ENCODE measurements around the gene SLC9B1.
"Not testable (repeated sequence)": the region's sequence is repeated elsewhere in the genome, so short reads cannot be mapped to it uniquely, and the experiment has no call there.

SLC9B1 gene

DNA sequence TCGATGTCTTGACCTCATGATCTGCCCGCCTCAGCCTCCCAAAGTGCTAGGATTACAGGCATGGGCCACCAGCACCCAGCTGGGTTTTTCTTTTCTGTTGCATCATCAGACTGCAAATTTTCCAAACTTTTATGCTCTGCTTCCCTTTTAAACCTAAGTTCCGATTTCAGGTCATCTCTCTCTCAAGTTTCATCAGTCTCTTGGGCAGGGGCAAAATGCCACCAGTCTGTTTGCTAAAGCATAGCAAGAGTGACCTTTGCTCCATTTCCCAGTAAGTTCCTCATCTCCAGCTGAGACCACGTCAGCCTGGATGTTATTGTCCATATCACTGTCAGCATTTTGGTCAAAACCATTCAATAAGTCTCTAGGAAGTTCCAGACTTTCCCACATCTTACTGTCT lies 141.2 kb downstream of the SLC9B1 start:
- DNase-seq = peak in 1 of 51 donors; percentile 20

- not testable (repeated sequence) for DNase-seq
These were observed 141.9 kb downstream of the SLC9B1 start for GRCh38 chr4:102877477-102878106.

DNA sequence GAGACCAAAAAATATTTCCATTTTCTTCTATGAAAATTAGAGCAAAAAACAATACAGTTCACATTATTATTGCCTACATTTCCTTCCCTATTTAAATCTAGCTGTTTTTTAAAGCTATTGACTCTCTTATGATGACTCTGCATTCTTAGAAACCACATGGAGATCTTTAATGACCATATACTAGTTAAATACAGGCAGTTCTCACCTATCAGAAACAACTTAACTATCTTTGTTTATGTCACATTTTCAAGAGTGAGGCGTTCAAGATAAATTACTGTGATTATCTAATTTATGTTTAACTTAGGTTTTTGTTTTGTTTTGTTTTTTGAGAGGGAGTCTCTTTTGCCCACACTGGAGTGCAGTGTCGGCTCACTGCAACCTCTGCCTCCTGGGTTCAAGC lies 147.7 kb downstream of the SLC9B1 start:
- no peak for DNase-seq

DNA sequence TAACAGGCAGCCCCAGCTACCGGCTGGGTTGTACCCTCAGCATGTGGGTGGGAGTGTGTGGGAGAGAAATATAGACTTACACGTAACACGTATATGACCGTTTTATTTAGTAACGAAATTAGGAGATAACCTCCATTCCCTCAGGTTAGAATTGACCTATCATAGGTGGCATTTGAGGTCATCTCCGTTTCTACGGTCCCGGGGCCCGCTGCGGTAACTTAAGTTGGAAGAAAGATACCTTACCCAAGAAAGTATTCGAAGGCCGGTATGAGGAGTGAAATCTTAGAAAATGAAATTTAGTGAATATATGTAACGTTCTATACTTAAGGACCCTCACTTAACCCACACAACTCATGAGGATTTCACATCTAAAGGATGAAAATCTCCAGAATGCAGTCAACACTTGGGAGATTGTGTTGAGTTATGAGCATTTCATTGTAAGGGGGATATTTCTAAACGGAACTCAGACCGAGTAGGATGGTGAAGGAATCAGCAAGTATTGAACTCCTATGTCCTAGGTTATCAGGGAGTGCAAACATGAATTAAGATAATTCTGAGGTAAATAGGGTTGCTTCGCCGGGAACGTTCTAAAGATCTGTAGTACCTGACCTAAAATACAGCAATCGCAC lies 149.8 kb downstream of the SLC9B1 start:
- DNase-seq = peak in 5 of 51 donors; percentile 15 to 39 (median 29)

DNA sequence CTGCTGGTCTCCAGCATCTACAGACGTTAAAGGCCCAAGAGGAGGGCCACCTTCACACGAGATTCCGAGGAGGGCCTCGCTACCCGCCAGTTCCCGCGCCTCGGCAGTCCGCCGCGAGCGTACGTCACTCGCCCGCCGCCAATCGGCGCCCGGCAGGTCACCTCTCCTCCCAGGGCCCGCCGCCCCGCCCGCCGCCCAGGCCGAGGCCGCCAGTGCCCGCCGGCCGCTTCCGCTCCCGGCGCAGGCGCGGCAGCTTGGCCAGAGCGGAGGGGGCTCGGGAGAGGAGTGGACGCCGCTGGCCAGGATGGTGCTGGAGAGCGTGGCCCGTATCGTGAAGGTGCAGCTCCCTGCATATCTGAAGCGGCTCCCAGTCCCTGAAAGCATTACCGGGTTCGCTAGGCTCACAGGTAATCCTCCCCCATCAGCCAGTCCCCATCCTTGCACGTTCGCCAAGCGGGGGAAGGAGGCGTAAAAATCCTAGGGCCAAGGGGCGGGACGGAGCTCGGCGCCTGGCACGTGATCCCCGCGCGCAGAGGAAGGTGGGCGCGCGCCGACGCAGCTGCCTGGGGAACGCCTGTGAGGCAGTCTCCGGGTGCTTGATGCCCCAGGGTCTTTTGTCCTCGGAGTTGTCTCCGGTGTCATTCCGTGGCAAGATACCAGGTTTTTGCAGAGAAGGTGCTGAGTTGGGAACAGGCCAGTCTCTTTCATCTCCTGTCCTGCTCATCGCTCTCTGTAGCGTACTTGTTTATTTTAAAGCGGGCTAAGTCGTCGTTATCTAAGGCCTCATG lies 150.5 kb downstream of the SLC9B1 start, which contains the start of gene CISD2:
Gene CISD2, plus strand, starts transcription at position 212 of the 788 bp plus-strand sequence. Its CDS starts 93 bp downstream, at position 305.
- peak; percentile 53 to 99 (median 91) for DNase-seq

- peak in 4 of 51 donors; percentile 4 to 79 (median 28) for DNase-seq
These were observed 151.2 kb downstream of the SLC9B1 start for GRCh38 chr4:102868153-102868780.

DNA sequence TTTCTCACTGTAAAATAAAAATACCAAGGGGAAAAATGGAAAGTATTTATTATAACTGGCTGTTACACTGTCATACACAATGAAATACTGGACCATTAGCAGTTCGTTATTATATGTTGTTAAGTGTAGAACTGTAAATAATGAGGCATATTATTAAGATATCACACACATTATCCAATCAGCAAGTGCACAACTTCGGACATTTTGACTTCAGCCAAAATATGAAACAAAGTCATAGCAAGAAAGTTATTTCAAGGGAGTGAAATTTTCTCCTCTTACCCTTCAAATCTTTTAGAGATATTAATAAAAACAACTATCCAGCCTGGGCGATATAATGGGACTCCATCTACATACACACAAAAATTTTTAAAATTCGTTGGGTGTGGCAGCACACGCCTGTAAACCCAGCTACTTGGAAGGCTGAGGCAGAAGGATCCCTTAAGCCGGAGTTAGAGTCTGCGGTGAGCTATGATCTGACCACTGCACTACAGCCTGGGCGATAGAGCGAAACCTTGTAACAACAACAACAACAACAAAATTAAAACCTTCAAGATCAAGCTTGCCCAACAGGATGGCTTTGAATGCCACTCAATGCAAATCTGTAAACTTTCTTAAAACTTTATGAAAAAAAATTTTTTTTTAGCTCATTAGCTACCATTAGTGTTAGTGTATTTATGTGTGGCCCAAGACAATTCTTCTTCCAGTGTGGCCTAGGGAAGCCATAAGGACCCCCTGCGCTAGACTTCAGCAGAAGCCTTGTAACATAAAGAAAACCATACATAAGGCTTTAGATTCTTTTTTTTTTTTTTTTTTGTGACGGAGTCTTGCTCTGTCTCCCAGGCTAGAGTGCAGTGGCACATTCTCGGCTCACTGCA lies 152.0 kb downstream of the SLC9B1 start:
- DNase-seq = no peak

DNA sequence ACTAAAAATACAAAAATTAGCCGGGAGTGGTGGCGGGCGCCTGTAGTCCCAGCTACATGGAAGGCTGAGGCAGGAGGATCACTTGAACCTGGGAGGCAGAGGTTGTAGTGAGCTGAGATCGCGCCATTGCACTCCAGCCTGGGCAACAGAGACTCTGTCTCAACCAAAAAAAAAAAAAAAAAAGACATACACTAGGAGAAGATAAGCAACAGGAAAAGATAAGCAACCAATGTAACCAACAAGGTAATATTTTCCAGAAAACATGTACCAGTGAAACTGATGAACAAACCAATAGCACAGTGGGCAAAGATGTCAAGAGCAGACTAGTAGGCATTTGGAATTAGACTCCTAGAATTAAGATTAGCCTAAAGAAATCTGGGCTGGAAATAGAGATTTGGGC lies 154.2 kb downstream of the SLC9B1 start:
- DNase-seq = not testable (repeated sequence)

DNA sequence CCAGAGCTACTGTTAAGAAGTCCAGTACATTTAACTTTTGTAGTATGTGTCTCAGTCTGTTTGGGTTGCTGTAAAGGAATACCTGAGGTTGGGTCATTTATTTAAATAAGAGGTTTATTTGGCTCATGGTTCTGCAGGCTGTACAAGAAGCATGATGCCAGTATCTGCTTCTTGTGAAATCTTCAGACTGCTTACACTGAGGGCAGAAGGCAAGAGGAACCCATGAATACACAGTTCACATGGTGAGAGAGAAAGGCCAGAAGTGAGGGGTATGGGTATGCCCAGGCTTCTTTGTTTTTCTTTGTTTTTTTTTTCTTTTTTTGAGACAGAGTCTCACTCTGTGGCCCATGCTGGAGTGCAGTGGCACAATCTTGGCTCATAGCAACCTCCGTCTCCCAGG lies 156.8 kb downstream of the SLC9B1 start:
- no peak for DNase-seq

DNA sequence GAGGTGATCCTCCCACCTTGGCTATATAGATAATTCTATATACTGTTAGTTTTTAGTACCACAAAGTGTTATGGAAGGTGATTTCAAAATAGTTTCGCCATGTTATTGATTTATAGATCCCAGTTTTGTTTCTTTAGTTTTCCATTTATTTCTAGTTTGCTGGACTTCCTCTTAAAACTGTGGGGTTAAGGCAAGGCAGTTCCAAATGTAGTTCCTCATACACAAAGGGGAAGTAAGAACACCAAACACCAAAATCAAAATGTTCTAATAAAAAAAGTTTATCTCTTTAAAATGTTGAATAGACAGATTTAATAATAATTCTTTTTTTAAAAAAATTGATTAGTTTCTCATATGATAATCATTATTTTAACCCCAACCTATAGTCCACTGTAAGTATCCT lies 157.5 kb downstream of the SLC9B1 start:
- no peak for DNase-seq

GRCh38 chr4:102860611-102861324 lies 158.7 kb downstream of the SLC9B1 start:
- no peak for DNase-seq

- DNase-seq = no peak
These were observed 160.6 kb downstream of the SLC9B1 start for GRCh38 chr4:102858828-102859464.

All from hypothalamus (tissue), 51 donors.